Activated T-cell treated with anti-CD3 and anti-CD28 coated beads, Interleukin-2, amount 50 U/mL, for 72 hours (primary cell): ENCODE measurements around the gene RHOXF2B. TPM values are rescaled to one million over a fixed set of nuclear protein-coding genes. Genes with fewer than 3 reads are reported as not detected.
"Not testable (repeated sequence)": the region's sequence is repeated elsewhere in the genome, so short reads cannot be mapped to it uniquely, and the experiment has no call there.

Source experiments
- ATAC-seq, 2 donors: fragments of 150-1000 bp; cut with Tn5 transposase; replicated peaks in 1 of 2; 2 replicates each; pipeline ENCODE4 v1.10.0; 2021; ENCODE audit warnings: moderate library complexity in 2 of 2, mild to moderate bottlenecking in 1 of 2
- DNase-seq, 2 donors: peaks; one replicate each; pipeline ENCODE4 v3.0.0; 2021 to 2022; ENCODE audit warnings: mixed read lengths in 1 of 2
- H3K27ac Mint-ChIP-seq: one replicate; pipeline ENCODE4 v1.8.0; 2022; ENCODE audit warnings: mild to moderate bottlenecking, moderate library complexity, mixed read lengths
- H3K27me3 Mint-ChIP-seq: one replicate; pipeline ENCODE4 v1.8.0; 2022; ENCODE audit warnings: low read depth, mixed read lengths
- H3K36me3 Mint-ChIP-seq, 2 donors: one replicate each; pipeline ENCODE4 v1.8.0; 2022; ENCODE audit warnings: mixed read lengths in 2 of 2, mild to moderate bottlenecking in 1 of 2; ENCODE audit not compliant: insufficient read depth in 2 of 2
- H3K4me1 Mint-ChIP-seq: one replicate; pipeline ENCODE4 v1.8.0; 2022; ENCODE audit warnings: low read depth, mixed read lengths
- H3K4me3 Mint-ChIP-seq, 2 donors: one replicate each; pipeline ENCODE4 v1.8.0; 2022; ENCODE audit warnings: mild to moderate bottlenecking in 2 of 2, mixed read lengths in 2 of 2, moderate library complexity in 2 of 2
- H3K9me3 Mint-ChIP-seq, 2 donors: one replicate each; pipeline ENCODE4 v1.8.0; 2022; ENCODE audit warnings: mixed read lengths in 2 of 2
- total RNA-seq, 2 donors: library from RNA; stranded (reverse); gene quantifications; one replicate each; pipeline ENCODE4 v1.2.3, GENCODE V29; 2022

RHOXF2B gene
- not detected for total RNA-seq

- not testable (repeated sequence) for H3K4me1 Mint-ChIP-seq, H3K27me3 Mint-ChIP-seq, H3K9me3 Mint-ChIP-seq, H3K27ac Mint-ChIP-seq, H3K36me3 Mint-ChIP-seq, H3K4me3 Mint-ChIP-seq, DNase-seq, ATAC-seq
Observed at GRCh38 chrX:120077590-120077989, at the start of gene RHOXF2B. RHOXF2B (minus strand) TSS chrX:120077690; CDS start chrX:120077552, 138 bp downstream.

DNA sequence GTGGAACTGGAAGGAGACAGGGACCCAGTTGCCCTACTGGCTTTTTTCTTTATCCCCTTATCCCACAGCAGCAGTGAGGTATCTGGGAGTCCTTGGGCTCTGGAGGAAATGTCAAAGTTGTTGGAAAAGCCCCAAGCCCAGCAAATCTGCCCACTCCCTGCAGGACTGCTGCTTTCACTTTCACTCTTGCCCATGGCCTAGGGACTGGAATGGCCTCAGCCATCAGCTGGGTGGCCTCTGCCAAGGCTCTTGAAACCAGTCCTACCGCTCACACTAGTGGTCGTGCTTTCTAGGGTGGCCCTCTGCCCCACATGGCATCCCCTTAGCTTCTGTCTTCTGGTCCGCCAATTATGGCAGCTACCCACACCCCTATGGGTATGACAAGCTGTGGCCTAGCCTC lies 48.0 kb upstream of the RHOXF2B start:
- DNase-seq: no peak
- no peaks in the 10 kb centered on the region for H3K36me3 Mint-ChIP-seq
- H3K27me3 Mint-ChIP-seq: no peaks in the 10 kb centered on the region

GRCh38 chrX:120120223-120120622 lies 42.7 kb upstream of the RHOXF2B start:
- Mint-ChIP-seq H3K27me3 (peaks cover 8% of the 10 kb centered on the region), H3K4me1 (no peaks in the 10 kb centered on the region), H3K36me3 (no peaks in the 10 kb centered on the region), H3K4me3 (no peak overlapping the region), H3K27ac (no peak overlapping the region), H3K9me3 (no peaks in the 10 kb centered on the region)
- ATAC-seq (no peak), DNase-seq (no peak)

More for the DNA sequence above, 48.0 kb upstream of the RHOXF2B start:
- H3K27ac Mint-ChIP-seq: no peak overlapping the region
- H3K4me3 Mint-ChIP-seq: no peak overlapping the region
- no peaks in the 10 kb centered on the region for H3K4me1 Mint-ChIP-seq
- H3K9me3 Mint-ChIP-seq: no peaks in the 10 kb centered on the region
- ATAC-seq: no peak

- Mint-ChIP-seq H3K4me1 (no peaks in the 10 kb centered on the region), H3K36me3 (no peaks in the 10 kb centered on the region), H3K9me3 (no peaks in the 10 kb centered on the region), H3K27ac (no peak within 1 kb of the TSS), H3K4me3 (no peak within 1 kb of the TSS), H3K27me3 (peaks cover 24% of the 10 kb centered on the region)
- no peak for ATAC-seq
- DNase-seq: no peak
Observed at GRCh38 chrX:120115438-120115963, 38.0 kb upstream of the RHOXF2B start, which contains the start of gene RHOXF1. RHOXF1 (minus strand) TSS chrX:120115913; CDS start chrX:120115862, 51 bp downstream.

DNA sequence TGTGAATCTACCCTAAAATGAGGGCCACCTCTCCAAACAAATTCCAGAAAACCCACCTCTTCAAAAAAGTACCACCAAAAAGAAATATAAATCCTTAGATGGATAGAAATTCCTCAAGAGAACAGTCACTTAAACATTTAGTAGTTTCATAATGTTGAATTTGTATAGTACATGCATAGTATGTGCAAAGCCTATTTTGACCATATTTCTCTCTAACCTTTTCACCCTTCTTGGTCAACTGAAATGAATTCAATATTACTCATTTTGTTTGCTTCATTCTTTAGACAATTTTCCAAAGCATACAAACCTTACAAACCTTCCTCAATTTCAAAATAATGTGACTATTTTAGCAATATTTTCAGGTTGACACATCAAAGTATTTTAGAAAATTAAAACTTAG lies 34.1 kb upstream of the RHOXF2B start:
- H3K4me1 Mint-ChIP-seq: no peaks in the 10 kb centered on the region
- no peak overlapping the region for H3K27ac Mint-ChIP-seq
- DNase-seq (no peak), ATAC-seq (no peak)
- no peaks in the 10 kb centered on the region for H3K9me3 Mint-ChIP-seq
- H3K4me3 Mint-ChIP-seq: no peak overlapping the region
- no peaks in the 10 kb centered on the region for H3K36me3 Mint-ChIP-seq
- H3K27me3 Mint-ChIP-seq: peaks cover 17% of the 10 kb centered on the region

DNA sequence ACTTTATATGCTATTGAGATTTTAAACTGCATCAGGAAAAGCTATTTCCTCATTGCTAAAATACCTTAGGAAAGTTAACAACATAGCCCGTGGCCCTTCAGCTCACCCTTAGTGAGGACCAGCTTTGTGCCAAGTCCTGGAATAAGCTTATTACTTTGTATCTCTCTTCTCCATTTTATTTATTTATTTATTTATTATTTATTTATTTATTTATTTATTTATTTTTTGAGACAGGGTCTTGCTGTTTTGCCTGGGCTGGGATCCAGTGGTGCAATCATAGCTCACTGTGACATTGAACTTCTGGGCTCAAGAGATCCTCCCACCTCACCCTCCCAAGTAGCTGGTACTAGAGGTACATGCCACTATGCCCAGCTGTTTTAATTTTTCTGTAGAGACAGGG lies 31.9 kb upstream of the RHOXF2B start:
- no peak for DNase-seq
- no peak for ATAC-seq
- Mint-ChIP-seq H3K4me1 (no peaks in the 10 kb centered on the region), H3K9me3 (peaks cover 2% of the 10 kb centered on the region in 2 donors), H3K4me3 (no peak overlapping the region), H3K27ac (no peak overlapping the region), H3K36me3 (no peaks in the 10 kb centered on the region), H3K27me3 (peaks cover 26% of the 10 kb centered on the region)

GRCh38 chrX:120104707-120105106 lies 27.2 kb upstream of the RHOXF2B start:
- not testable (repeated sequence) for DNase-seq, H3K4me1 Mint-ChIP-seq, H3K27ac Mint-ChIP-seq, ATAC-seq, H3K36me3 Mint-ChIP-seq, H3K9me3 Mint-ChIP-seq, H3K4me3 Mint-ChIP-seq
- peaks cover 13% of the 10 kb centered on the region for H3K27me3 Mint-ChIP-seq

DNA sequence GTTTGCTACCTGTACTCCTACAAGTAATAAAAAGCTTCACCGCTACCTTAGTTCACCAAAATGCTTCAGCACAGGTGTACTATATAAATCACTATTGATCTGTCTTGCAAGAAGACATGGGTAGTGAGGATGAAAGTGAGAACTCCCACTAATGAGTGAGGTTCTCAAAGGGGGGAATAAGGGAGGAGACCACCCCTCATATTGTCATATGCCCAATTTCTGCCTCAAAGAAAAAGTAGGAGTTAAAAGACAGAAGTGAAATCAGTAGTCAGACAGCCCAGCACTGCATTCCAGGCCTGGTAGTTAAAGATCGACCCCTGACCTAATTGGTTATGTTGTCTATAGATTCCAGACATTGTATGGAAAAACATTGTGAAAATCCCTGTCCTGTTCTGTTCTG lies 23.6 kb upstream of the RHOXF2B start:
- DNase-seq, H3K9me3 Mint-ChIP-seq, ATAC-seq, H3K36me3 Mint-ChIP-seq, H3K4me1 Mint-ChIP-seq, H3K4me3 Mint-ChIP-seq, H3K27ac Mint-ChIP-seq: not testable (repeated sequence)
- H3K27me3 Mint-ChIP-seq: peaks cover 13% of the 10 kb centered on the region

DNA sequence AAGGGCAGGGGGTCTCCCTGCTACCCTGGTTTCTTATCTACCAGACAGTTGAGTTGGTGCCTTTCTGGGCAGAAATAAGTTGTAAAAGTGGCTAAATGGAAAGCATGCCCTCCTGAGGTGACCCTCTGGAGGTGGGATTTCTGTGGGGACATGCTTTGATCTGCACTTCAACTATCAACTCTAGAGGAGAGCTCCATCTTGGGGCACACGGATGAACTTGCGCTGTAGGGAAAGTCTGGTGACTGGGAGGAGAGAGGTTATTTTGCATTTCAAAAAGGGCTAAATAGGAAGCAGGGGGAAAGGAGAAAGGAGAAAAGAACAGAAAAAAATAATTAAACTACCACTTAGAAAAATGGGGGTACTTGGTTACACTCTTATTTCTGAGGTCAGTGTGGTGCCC lies 12.7 kb upstream of the RHOXF2B start:
- Mint-ChIP-seq H3K27ac (no peak overlapping the region), H3K9me3 (no peaks in the 10 kb centered on the region), H3K36me3 (no peaks in the 10 kb centered on the region), H3K4me1 (no peaks in the 10 kb centered on the region), H3K4me3 (no peak overlapping the region), H3K27me3 (peaks cover 37% of the 10 kb centered on the region)
- ATAC-seq (no peak), DNase-seq (no peak)

DNA sequence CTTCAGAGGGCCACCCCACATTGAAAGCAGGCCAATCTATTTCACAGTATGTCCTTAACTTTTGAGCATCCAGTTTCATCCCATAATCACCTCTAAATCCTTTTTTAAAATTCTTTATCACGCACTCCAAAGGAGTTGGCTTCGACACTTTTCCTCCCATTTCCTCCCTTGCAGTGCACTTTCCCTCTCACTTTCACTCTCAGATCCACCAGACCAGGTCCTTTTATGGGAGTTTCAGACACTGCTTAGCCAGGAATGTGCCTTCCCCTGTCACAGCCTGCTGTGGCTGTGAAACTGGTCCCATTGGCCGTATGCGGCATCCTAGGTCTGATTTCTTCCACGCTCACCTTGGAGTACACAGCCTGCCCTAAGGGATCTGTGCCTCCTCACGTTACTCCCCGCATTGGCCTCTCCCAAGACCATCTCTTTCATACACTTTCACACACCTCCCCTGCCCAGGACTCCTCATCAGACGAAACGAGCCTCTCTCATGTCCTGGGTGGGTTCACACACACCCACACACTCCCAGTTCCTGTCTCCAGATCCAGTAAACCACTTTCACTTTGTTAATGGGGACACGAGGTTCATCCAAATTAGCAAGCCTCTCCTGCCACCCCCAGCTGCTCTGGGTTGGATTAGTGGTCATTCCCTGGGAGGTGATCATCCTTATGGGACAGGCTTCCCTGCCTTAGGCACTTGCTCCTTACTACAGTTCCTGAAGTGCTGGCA lies 10.0 kb upstream of the RHOXF2B start:
- Mint-ChIP-seq H3K27me3 (peaks cover 27% of the 10 kb centered on the region), H3K27ac (no peak overlapping the region), H3K36me3 (no peaks in the 10 kb centered on the region), H3K9me3 (no peaks in the 10 kb centered on the region), H3K4me3 (no peak overlapping the region), H3K4me1 (no peaks in the 10 kb centered on the region)
- DNase-seq (no peak), ATAC-seq (no peak)

GRCh38 chrX:120085553-120086185 lies 8.2 kb upstream of the RHOXF2B start:
- not testable (repeated sequence) for H3K4me3 Mint-ChIP-seq, DNase-seq, H3K36me3 Mint-ChIP-seq, H3K4me1 Mint-ChIP-seq, H3K27ac Mint-ChIP-seq, H3K9me3 Mint-ChIP-seq
- peak; percentile 33 to 36 for ATAC-seq
- peaks cover 27% of the 10 kb centered on the region for H3K27me3 Mint-ChIP-seq

GRCh38 chrX:120066169-120066568 lies 11.3 kb downstream of the RHOXF2B start:
- not testable (repeated sequence) for H3K4me3 Mint-ChIP-seq, ATAC-seq, H3K27ac Mint-ChIP-seq, DNase-seq, H3K36me3 Mint-ChIP-seq, H3K27me3 Mint-ChIP-seq, H3K9me3 Mint-ChIP-seq, H3K4me1 Mint-ChIP-seq

DNA sequence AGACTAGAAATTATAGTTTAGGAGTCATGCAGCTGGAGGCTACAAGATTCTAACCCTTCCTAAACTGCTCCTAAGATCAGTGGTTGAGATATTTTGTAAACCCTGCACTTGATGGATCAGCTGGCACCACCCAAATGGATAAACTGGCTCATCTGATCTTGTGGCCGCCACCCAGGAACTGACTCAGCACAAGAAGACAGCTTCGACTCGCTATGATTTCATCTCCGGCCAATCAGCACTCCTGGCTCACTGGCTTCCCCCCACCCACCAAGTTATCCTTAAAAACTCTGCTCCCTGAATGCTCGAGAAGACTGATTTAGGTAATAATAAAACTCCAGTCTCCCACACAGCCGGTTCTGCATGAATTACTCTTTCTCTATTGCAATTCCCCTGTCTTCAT lies 34.8 kb downstream of the RHOXF2B start:
- ATAC-seq, DNase-seq, H3K27ac Mint-ChIP-seq, H3K4me3 Mint-ChIP-seq, H3K4me1 Mint-ChIP-seq, H3K27me3 Mint-ChIP-seq, H3K36me3 Mint-ChIP-seq, H3K9me3 Mint-ChIP-seq: not testable (repeated sequence)
